Erythroblast (primary cell): ENCODE results near the gene LRRC74A.

Source experiments
- DNase-seq, 2 experiments: peaks; one replicate each; lab custom pipeline; 2025; lab: John Stamatoyannopoulos, UW
- GATA1 ChIP-seq: IDR thresholded peaks from 2 replicates; pipeline ENCODE4 v1.6.1; 2011; ENCODE audit warnings: low read depth, mild to moderate bottlenecking, control low read depth, low read length, moderate library complexity
- POLR2A ChIP-seq: IDR thresholded peaks from 2 replicates; pipeline ENCODE4 v1.6.1; 2011; ENCODE audit warnings: mild to moderate bottlenecking, low read length

The LRRC74A gene

GRCh38 chr14:76855066-76855465 is 28.9 kb downstream of the LRRC74A start:
- TF ChIP-seq POLR2A (no peak), GATA1 (no peak)
- DNase-seq = no peak

- no peak for TF ChIP-seq POLR2A
- no peak for TF ChIP-seq GATA1
- no peak for DNase-seq
These were observed 30.6 kb downstream of the LRRC74A start for GRCh38 chr14:76856769-76857168.

DNA sequence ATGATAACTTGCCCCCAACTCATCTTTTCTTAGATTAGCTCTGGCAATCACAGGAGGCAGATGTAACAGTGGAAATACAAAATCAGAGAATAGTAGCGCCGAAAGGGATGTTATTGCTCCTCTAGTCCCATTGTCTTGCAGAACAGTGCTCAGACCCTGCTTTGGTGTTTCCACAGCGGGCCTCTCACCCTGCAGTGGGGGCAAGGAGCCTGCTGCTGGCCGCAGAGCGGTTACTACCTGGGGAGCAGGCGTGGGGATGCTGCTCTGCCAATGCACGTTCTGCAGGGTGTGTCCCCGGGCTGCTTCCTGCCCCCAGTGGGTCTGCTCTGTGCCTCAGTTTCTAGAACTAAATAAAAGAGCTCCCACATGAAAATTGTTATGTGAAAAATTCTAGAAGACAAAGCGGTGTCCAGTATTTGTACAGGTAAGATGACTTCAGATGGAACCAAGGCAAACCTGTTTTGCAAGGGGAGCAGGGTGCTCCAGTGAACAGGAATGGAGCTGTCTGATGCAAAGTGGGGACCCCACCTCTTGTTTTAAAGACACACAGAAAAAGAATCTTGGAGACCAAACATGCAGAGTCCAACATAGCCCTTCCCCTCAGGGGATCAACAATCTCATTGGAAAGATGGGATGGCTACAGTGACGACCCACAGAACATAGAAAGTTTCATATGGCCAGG is 35.5 kb downstream of the LRRC74A start:
- TF ChIP-seq GATA1 (no peak), POLR2A (no peak)
- DNase-seq = no peak

DNA sequence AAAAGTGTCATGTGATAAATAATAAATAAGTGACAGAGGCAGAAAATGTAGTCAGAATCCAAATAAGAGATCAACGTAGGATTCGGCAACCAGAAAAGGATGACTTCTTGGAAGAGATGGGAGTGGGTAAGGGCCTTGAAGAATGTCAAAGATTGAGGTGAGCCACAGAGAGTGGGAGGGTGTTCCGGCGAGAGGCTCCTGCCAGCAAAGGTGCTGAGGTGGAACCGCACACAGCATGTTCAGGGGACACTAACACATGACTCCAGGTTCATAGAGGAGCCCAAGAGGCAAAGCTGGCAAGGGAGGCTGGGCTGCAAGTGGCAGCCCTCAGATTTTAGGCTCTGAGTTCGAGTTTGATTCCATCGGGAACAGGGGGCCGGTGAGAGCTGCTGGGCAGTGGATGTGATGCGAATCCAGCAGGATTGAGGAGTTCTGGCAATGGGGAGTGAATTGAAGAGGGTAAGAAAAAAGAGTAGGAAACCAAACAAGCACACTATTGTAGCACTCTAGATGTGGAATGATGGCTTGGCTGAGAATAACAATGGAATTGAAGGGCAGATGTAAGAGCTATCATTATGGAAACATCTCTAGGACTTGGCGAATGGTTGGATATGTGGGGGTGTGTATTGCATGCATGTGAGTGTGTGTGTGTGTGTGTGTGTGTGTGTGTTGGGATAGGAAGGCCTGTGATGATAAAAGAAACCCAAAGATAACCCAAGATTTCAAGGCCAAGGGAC is 36.5 kb downstream of the LRRC74A start:
- no peak for DNase-seq
- TF ChIP-seq GATA1 (no peak), POLR2A (no peak)

DNA sequence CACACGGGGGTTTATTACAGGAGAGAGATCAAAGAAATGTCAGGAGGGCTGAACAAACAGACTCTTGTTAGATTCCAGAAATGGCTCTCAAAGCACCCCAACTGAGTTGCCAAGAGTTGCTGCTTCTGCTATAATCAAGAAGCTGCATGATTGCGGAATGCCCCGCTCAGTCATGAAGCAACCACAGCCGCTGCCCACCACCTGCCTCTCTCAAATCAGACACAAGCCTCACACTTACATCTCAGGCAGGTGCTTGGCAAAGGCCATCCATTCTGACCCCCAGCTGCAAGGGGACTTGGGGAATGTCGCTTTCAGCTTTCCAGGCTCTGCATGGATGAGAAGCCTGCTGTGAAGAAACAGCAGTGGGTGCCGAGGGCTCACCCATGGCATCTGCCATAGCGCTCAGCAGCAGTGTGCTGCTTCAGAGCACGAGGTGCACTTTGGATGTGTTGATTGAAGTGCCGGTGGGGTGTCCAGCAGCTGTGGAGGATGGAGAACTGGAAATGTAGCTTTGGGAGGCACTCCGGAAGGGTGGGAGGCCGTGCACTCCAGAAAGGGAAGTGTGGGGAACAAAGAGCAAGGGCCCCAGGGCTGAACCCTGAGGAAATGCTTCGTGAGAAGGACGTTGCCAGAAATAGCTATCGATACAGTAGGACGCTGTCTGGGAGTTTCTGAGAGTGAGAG is 37.7 kb downstream of the LRRC74A start:
- no peak for DNase-seq
- TF ChIP-seq GATA1 (no peak), POLR2A (no peak)

GRCh38 chr14:76866456-76866855 is 40.2 kb downstream of the LRRC74A start:
- no peak for TF ChIP-seq POLR2A
- no peak for TF ChIP-seq GATA1
- no peak for DNase-seq

DNA sequence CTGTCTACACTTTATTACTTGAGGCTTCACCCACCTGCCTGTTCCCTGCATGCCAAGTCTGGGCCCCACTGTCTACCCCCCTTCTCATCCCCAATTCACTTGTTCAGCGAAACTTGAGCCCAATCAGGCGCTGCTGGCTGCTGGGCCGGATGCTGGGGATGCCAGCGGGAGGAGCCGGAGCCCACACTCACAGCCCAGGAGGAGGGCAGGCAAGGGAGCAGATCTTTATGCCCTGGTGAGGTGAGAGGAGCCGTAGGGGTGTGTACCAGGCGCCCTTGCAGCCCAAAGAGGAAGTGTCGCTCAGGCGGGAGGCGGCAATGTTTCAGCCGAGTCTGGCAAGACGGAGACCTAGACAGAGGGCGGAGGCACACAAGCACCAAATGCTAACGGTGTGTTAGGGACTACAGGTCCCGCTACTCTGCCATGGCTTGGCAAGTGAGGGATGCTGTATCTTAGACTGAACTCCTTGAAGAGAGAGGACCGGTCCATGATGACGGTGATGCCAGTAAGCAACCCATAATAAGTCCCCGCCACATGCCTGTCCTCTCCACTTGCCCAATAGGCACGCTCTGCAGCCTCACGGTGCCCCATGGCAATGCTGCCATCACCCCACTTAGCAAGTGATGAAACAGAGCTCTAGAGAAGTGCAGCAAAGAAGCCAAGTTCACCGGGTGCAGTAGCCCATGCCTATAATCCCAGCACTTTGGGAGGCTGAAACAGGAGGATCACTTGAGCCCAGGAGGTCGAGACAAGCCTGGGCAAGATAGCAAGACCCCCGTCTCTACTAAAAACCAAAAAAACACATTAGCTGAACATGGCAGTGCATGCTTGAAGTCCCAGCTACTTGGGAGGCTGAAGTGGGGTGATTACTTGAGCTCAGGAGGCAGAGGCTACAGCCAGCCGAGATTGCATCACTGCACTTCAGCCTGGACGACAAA is 41.6 kb downstream of the LRRC74A start:
- no peak for DNase-seq
- TF ChIP-seq GATA1 (no peak), POLR2A (no peak)

GRCh38 chr14:76868454-76869170 is 42.4 kb downstream of the LRRC74A start:
- no peak for TF ChIP-seq GATA1
- TF ChIP-seq POLR2A = no peak
- no peak for DNase-seq

- TF ChIP-seq POLR2A (no peak), GATA1 (no peak)
- peak; percentile 25 to 30 for DNase-seq
These were observed 44.0 kb downstream of the LRRC74A start for GRCh38 chr14:76870166-76870565.

- TF ChIP-seq GATA1 (no peak), POLR2A (no peak)
- peak; percentile 46 to 73 for DNase-seq
These were observed 46.7 kb downstream of the LRRC74A start for GRCh38 chr14:76872796-76873432.

DNA sequence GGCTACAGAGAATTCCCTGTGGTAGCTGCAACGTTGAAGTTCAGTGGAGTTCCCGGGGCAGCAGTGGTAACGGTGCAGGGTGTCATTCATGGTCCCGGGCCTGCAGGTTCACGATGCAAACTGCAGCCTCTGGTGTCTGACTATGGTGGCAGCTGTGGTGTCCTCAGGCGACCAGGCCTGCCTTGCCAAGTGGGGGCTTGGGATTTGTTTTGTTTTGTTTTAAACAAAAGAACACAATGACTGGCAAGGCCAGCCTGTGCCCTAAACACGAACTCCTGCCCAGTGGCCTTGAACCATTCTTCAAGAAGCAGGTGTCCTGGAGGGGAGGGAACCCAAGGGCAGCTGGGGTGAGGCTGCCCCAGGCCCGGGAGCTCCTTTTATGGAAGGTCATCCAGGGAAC is 48.5 kb downstream of the LRRC74A start:
- DNase-seq = no peak
- TF ChIP-seq POLR2A = no peak
- no peak for TF ChIP-seq GATA1

DNA sequence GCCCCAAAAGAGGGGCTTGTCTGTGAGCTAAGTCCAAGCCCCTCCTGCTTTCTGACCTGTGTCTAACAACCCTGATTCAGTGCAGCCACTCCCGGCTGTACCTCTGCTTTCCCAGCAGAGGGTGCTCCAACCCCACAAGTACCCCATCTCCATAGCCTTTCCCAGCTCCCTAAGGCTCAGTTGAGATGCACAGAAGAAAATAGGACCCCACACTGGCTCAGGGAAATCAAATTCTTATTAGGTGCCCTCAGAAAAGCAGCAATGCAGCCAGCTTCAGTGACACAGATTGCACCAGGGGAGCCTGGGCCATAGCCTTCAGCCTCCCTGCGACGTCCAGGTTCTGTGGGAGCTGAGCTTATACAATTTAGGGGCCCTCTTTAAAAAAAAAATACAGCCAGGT is 49.9 kb downstream of the LRRC74A start:
- no peak for TF ChIP-seq POLR2A
- TF ChIP-seq GATA1 = no peak
- peak; percentile 45 to 70 for DNase-seq
